Stomach smooth muscle (tissue), 2 donors: ENCODE results near the gene SCNN1G.

Source experiments
- H3K27ac ChIP-seq: one replicate; pipeline ENCODE4 v1.7.0; 2013; ENCODE audit warnings: mild to moderate bottlenecking, low read length, inconsistent platforms
- H3K27me3 ChIP-seq, 2 donors: one replicate each; pipeline ENCODE4 v1.7.0; 2013; ENCODE audit warnings: low read length in 2 of 2; ENCODE audit not compliant: insufficient read depth in 2 of 2, control insufficient read depth in 1 of 2
- H3K36me3 ChIP-seq, 2 donors: one replicate each; pipeline ENCODE4 v1.7.0; 2013; ENCODE audit warnings: low read length in 2 of 2; ENCODE audit not compliant: control insufficient read depth in 2 of 2, insufficient read depth in 2 of 2
- H3K4me1 ChIP-seq: one replicate; pipeline ENCODE4 v1.7.0; 2013; ENCODE audit warnings: low read length; ENCODE audit not compliant: control insufficient read depth, insufficient read depth
- H3K4me3 ChIP-seq, 2 donors: one replicate each; pipeline ENCODE4 v1.7.0; 2013; ENCODE audit warnings: low read length in 2 of 2
- H3K9ac ChIP-seq, 2 donors: one replicate each; pipeline ENCODE4 v1.7.0; 2013; ENCODE audit warnings: low read length in 2 of 2, mild to moderate bottlenecking in 1 of 2
- H3K9me3 ChIP-seq, 2 donors: one replicate each; pipeline ENCODE4 v1.7.0; 2013; ENCODE audit warnings: low read length in 2 of 2; ENCODE audit not compliant: control insufficient read depth in 2 of 2
- donor health status: healthy.
- donor health status: Pancreatic carcinoma.

SCNN1G gene

DNA sequence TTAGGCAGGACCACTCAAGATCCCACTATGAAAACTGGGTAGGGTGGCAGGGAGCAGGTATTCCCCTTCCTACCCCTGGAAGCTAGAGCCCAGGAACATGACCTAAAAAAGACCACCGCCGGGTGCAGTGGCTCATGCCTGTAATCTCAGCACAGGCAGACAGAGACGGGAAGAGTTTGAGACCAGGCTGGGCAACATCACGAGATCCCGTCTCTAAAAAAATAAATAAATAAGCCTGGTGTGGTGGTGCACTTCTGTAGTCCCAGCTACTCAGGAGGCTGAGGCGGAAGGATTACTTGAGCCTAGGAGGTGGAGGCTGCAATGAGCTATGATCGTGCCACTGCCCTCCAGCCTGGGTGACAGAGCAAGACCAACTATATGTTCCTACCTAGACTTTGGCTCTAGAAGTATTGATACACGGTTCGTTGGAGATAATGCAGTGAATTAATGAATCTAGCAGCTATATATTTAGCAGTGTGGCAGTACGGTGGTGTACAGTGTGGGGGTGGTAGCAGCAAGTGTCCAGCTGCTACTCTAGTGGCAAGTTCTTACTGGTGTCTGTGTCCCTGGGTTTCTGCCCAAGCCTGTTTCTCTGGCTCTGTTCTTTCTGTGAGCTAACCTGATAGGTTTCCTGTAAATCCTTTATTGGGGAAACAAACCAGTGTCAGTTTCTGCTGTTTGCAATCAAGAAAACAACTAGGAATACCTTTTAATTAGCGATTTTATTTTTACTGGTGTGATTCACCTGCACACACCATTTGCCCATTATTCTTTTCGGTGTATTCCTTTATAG lies 30.0 kb upstream of the SCNN1G start:
- peaks cover 11% of the 10 kb centered on the region for H3K4me1 ChIP-seq
- no peak overlapping the region for H3K4me3 ChIP-seq
- H3K27me3 ChIP-seq: peaks cover 4 to 6% of the 10 kb centered on the region in 2 donors
- H3K36me3 ChIP-seq: no peaks in the 10 kb centered on the region
- H3K27ac ChIP-seq: no peak overlapping the region
- H3K9ac ChIP-seq: no peak overlapping the region
- H3K9me3 ChIP-seq: no peaks in the 10 kb centered on the region

DNA sequence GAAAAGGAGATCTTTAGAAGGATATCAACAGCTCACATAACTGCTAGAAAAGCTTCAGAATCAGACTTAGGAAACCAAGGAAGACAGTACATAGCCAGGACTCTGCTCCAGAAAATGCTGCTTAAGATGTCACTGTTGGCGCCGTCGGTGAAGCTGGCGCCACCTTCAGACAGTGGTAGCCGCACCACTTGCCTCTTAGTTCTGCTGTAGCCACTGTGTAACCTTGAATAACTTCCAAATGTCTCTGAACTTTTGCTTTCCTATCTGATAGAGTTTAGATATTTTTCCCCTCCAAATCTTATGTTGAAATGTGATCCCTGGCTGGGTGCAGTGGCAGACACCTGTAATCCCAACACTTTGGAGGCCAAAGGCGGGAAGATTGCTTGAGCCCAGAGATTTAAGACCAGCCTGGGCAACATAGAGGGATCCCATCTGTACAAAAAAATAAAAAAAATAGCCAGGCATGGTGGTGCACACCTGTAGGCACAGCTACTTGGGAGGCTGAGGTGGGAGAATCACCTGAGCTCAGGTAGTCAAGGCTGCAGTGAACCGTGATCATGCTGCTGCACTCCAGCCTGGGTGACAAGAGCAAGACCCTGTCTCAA lies 27.0 kb upstream of the SCNN1G start:
- Histone ChIP-seq H3K9ac (no peak overlapping the region), H3K4me1 (no peaks in the 10 kb centered on the region), H3K36me3 (no peaks in the 10 kb centered on the region), H3K9me3 (no peaks in the 10 kb centered on the region), H3K27me3 (peaks cover 4 to 6% of the 10 kb centered on the region in 2 donors), H3K27ac (no peak overlapping the region), H3K4me3 (no peak overlapping the region)

DNA sequence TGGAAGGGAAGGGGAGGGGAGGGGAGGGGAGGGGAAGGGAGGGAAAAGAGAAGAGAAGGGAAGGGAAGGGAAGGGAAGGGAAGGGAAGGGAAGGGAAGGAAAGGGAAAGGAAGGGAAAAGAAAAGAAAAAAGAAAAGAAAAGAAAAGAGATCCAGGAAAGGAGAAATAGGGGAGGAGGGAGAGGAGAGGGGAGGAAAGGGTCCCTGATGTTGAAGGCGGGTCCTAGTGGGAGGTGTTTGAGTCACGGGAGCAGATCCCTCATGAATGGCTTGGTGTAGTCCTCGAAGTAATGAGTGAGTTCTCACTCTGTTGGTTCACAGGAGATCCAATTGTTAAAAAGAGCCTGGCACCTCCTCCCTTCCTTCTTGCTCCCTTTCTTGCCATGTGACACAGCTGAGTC lies 26.4 kb upstream of the SCNN1G start:
- H3K27me3 ChIP-seq: peaks cover 4 to 6% of the 10 kb centered on the region in 2 donors
- H3K4me1 ChIP-seq: no peaks in the 10 kb centered on the region
- no peak overlapping the region for H3K9ac ChIP-seq
- no peak overlapping the region for H3K4me3 ChIP-seq
- H3K9me3 ChIP-seq: no peaks in the 10 kb centered on the region
- H3K36me3 ChIP-seq: no peaks in the 10 kb centered on the region
- no peak overlapping the region for H3K27ac ChIP-seq

DNA sequence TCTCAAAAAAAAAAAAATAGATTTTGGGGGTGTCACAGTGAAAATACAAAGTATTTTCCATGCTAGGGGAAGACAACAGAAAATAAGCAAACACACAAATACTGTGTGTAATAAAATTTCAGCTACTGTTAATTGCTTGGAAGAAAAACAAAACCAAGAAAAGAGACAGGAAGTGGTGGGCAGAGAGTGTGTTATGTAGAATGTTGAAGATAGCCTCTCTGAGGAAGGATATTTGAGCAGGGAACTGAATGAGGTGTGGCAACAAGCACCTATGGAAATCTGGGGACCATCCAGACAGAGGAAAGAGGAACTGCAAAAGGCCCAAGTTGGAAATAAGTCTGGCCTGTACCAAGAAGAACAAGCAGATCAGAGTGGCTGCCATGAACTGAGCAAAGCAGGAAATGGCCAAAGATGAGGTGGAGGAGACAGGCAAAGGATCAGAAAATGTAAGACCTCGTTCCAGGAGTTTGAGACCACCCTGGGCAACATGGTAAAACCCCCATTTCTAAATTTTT lies 25.5 kb upstream of the SCNN1G start:
- Histone ChIP-seq H3K4me3 (no peak overlapping the region), H3K36me3 (no peaks in the 10 kb centered on the region)

DNA sequence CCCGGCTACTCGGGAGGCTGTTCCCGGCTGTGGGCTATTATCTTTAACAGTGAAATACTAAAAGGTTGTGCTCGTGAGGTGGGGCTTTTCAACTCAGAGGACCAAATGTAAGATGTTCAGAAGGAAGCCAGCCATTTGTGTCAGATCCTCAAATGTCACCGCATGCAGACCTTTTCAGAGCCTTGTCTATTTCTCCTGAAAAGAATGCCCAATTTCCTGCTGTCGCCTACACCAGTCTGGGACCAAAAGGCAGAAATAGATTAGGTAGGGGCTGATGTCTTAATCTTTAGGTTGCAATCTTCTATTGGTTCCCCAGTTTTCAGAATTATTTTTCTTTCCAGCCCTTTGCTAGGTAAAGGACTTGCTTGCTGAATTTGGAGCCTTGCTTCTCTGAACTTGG lies 24.4 kb upstream of the SCNN1G start:
- peaks cover 4 to 6% of the 10 kb centered on the region in 2 donors for H3K27me3 ChIP-seq
- no peak overlapping the region for H3K9ac ChIP-seq
- no peak overlapping the region for H3K27ac ChIP-seq
- no peak overlapping the region for H3K4me3 ChIP-seq
- H3K9me3 ChIP-seq: no peaks in the 10 kb centered on the region
- no peaks in the 10 kb centered on the region for H3K4me1 ChIP-seq
- H3K36me3 ChIP-seq: no peaks in the 10 kb centered on the region

More for the DNA sequence above, 25.5 kb upstream of the SCNN1G start:
- no peak overlapping the region for H3K27ac ChIP-seq
- H3K4me1 ChIP-seq: no peaks in the 10 kb centered on the region
- H3K27me3 ChIP-seq: peaks cover 4 to 6% of the 10 kb centered on the region in 2 donors
- H3K9ac ChIP-seq: no peak overlapping the region
- no peaks in the 10 kb centered on the region for H3K9me3 ChIP-seq

DNA sequence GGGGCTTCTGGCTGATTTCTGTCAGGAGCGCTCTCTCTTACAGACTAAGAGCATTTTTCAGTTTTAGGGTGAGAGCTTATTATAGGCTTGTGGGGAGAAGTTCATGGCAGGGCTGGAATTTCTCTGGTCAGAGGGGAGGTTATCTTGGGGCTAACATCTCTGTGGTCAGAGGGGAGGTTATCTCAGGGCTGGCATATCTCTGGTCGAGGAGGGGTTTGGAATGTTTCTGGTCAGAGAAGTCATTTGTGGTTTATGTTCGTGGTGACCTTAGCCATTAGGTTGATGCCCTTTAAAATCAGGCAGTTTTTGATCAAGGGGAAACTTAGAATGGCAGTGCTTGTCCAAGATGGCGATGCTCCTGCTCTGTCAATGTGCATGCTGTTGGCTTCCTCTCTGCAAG lies 22.5 kb upstream of the SCNN1G start:
- no peak overlapping the region for H3K9ac ChIP-seq
- no peak overlapping the region for H3K4me3 ChIP-seq
- no peaks in the 10 kb centered on the region for H3K36me3 ChIP-seq
- H3K27ac ChIP-seq: no peak overlapping the region
- peaks cover 4 to 6% of the 10 kb centered on the region in 2 donors for H3K27me3 ChIP-seq
- H3K4me1 ChIP-seq: no peaks in the 10 kb centered on the region
- peaks cover 0 to 3% of the 10 kb centered on the region in 2 donors for H3K9me3 ChIP-seq

DNA sequence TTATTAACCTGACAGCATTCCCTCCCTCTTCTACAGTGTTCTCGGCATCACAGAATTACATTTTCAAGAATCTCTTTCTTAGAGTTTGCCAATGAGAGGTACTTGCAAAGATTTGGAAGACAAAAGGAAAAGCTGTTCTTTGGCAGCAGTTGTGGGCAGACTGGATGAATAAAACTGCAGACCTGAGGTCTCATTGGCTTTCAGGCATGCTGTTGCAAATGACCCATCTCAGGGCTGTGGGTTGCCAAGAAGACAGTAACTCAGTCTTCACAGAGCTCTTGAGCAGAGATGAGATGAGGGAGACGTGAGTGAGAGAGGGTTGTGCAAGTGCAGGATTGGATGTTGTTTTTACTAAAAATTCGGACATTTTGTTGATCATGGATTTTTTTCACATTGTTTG lies 22.0 kb upstream of the SCNN1G start:
- Histone ChIP-seq H3K27ac (no peak overlapping the region), H3K9me3 (peaks cover 0 to 5% of the 10 kb centered on the region in 2 donors), H3K9ac (no peak overlapping the region), H3K4me3 (no peak overlapping the region), H3K36me3 (no peaks in the 10 kb centered on the region), H3K27me3 (peaks cover 2 to 3% of the 10 kb centered on the region in 2 donors), H3K4me1 (no peaks in the 10 kb centered on the region)

DNA sequence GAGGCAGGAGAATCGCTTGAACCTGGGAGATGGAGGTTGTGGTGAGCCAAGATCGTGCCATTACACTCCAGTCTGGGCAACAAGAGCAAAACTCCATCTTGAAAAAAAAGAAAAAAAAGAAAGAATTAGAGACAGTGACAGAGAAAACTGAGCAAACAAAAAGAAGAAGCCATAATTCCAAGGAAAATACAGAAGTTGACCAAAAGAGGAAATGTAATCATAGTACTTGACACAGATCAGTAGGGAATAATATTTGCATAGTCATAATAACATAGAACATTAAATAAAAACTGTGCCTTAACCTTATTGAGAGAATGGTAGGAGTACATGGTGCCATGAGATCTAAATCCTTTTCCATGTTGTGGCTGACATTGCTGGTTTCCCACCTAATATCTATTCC lies 18.6 kb upstream of the SCNN1G start:
- H3K9ac ChIP-seq: no peak overlapping the region
- no peaks in the 10 kb centered on the region for H3K36me3 ChIP-seq
- H3K27me3 ChIP-seq: peaks cover 0 to 5% of the 10 kb centered on the region in 2 donors
- H3K4me3 ChIP-seq: no peak overlapping the region
- peaks cover 4 to 9% of the 10 kb centered on the region in 2 donors for H3K9me3 ChIP-seq
- no peak overlapping the region for H3K27ac ChIP-seq
- no peaks in the 10 kb centered on the region for H3K4me1 ChIP-seq

DNA sequence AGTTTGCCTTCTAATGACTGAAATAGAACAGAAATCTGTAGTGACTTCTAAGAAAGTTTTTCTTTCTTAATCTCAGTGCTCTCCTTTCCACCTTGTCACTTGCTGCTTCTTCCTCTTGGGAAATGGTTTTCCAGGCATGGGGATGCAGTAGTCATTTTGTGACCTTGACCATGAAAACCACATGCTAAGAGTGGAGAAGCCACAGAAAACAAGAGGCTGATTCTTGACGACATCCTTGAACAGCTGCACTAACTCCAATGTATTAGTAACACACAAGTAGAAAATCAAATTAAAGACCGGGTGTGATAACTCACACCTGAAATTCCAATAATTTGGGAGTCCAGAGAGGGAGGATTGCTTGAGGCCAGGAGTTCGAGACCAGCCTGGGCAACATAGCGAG lies 17.8 kb upstream of the SCNN1G start:
- H3K27me3 ChIP-seq: peaks cover 0 to 5% of the 10 kb centered on the region in 2 donors
- no peaks in the 10 kb centered on the region for H3K4me1 ChIP-seq
- H3K9ac ChIP-seq: no peak overlapping the region
- H3K9me3 ChIP-seq: peaks cover 4 to 9% of the 10 kb centered on the region in 2 donors
- no peaks in the 10 kb centered on the region for H3K36me3 ChIP-seq
- no peak overlapping the region for H3K27ac ChIP-seq
- no peak overlapping the region for H3K4me3 ChIP-seq

DNA sequence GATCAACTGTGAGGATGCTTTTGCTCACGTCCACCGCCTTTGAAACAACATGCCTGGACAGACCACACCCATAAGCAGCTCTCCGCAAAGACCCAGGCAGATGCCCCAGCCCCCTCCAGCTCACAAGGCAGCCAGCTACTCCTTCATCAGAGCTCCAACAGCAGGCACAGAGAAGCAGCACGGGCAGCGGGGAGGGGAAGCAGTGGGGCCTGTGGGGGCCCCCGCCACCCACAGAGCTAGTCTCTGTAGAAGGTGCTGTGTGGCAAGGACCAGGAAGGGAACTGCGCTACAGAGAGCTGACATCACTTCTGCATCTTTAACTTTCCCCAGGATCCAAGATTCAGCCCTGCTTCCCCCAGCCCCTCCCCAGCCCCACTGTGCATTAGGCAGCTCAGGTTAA lies 10.0 kb upstream of the SCNN1G start:
- Histone ChIP-seq H3K27ac (no peak overlapping the region), H3K9me3 (no peaks in the 10 kb centered on the region), H3K9ac (no peak overlapping the region), H3K4me1 (no peaks in the 10 kb centered on the region), H3K36me3 (no peaks in the 10 kb centered on the region), H3K27me3 (no peaks in the 10 kb centered on the region), H3K4me3 (no peak overlapping the region)

DNA sequence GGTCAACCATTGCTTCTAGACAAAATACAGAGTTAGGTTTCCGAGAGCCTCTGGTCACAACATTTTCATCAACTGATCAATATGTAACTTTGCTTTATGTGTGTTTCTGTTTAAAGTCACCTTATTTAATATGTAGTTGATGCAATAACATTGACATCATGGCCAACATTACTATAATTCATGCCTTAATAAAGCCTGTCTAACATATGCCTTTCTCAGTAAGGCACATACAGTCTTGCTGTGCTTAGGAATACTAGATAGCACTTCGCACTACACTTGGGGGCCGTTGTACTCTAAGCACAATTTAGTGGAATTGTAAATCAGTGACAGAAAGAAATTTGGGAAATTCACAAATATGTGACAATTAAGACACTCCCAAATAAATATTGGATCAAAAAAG lies 9.6 kb upstream of the SCNN1G start:
- no peaks in the 10 kb centered on the region for H3K36me3 ChIP-seq
- no peaks in the 10 kb centered on the region for H3K4me1 ChIP-seq
- no peak overlapping the region for H3K4me3 ChIP-seq
- no peak overlapping the region for H3K9ac ChIP-seq
- no peaks in the 10 kb centered on the region for H3K27me3 ChIP-seq
- no peaks in the 10 kb centered on the region for H3K9me3 ChIP-seq
- no peak overlapping the region for H3K27ac ChIP-seq
